ENCODE data around the gene STARD4. TPM values are rescaled to one million over a fixed set of nuclear protein-coding genes. Genes with fewer than 3 reads are reported as not detected.

The STARD4 gene
- total RNA-seq, 4 donors from 2014 or later: 2.2 to 6.4 (median 3.2) TPM

- no peak for DNase-seq (ENCODE audit: low spot score in 2 of 2)
- no peaks in the 10 kb centered on the region for H3K27me3 ChIP-seq
- 93% methylated on average over 3 of the region's 3 CpGs for WGBS
Observed at GRCh38 chr5:111528056-111528455, 15.7 kb upstream of the STARD4 start.

GRCh38 chr5:111520908-111521307 is 8.6 kb upstream of the STARD4 start:
- no peak for DNase-seq (ENCODE audit: low spot score in 2 of 2)
- Histone ChIP-seq H3K27me3 (no peaks in the 10 kb centered on the region), H3K9me3 (no peaks in the 10 kb centered on the region), H3K27ac (no peak overlapping the region), H3K36me3 (no peaks in the 10 kb centered on the region), H3K4me1 (no peaks in the 10 kb centered on the region), H3K4me3 (no peak overlapping the region)
- 78% methylated on average over 3 of the region's 3 CpGs for WGBS
- TF ChIP-seq CTCF (IDR thresholded peaks at IDR 0.05) (no peak), EP300 (IDR thresholded peaks at IDR 0.05) (no peak), POLR2A (IDR thresholded peaks at IDR 0.05) (no peak), POLR2AphosphoS5 (IDR thresholded peaks at IDR 0.05) (no peak)

More at GRCh38 chr5:111528056-111528455, 15.7 kb upstream of the STARD4 start:
- TF ChIP-seq POLR2AphosphoS5 (IDR thresholded peaks at IDR 0.05) (no peak), POLR2A (IDR thresholded peaks at IDR 0.05) (no peak), CTCF (IDR thresholded peaks at IDR 0.05) (no peak), EP300 (IDR thresholded peaks at IDR 0.05) (no peak)
- Histone ChIP-seq H3K9me3 (no peaks in the 10 kb centered on the region), H3K4me3 (no peak overlapping the region), H3K36me3 (no peaks in the 10 kb centered on the region), H3K27ac (no peak overlapping the region), H3K4me1 (peaks cover 5% of the 10 kb centered on the region)

GRCh38 chr5:111518777-111519176 is 6.4 kb upstream of the STARD4 start:
- H3K9me3 ChIP-seq: no peaks in the 10 kb centered on the region
- WGBS: 83% methylated on average over 2 of the region's 2 CpGs

GRCh38 chr5:111517853-111518501 is 5.6 kb upstream of the STARD4 start:
- Histone ChIP-seq H3K9me3 (no peaks in the 10 kb centered on the region), H3K36me3 (no peaks in the 10 kb centered on the region), H3K4me3 (no peak overlapping the region), H3K4me1 (peaks cover 5% of the 10 kb centered on the region), H3K27ac (no peak overlapping the region), H3K27me3 (no peaks in the 10 kb centered on the region)
- TF ChIP-seq POLR2A (IDR thresholded peaks at IDR 0.05): no peak
- no peak for TF ChIP-seq EP300 (IDR thresholded peaks at IDR 0.05)
- no peak for TF ChIP-seq CTCF (IDR thresholded peaks at IDR 0.05)
- no peak for TF ChIP-seq POLR2AphosphoS5 (IDR thresholded peaks at IDR 0.05)
- DNase-seq (ENCODE audit: low spot score in 2 of 2): no peak
- 91% methylated on average over 5 of the region's 5 CpGs for WGBS

More at GRCh38 chr5:111518777-111519176, 6.4 kb upstream of the STARD4 start:
- no peaks in the 10 kb centered on the region for H3K27me3 ChIP-seq
- DNase-seq (ENCODE audit: low spot score in 2 of 2): no peak
- no peaks in the 10 kb centered on the region for H3K36me3 ChIP-seq
- H3K27ac ChIP-seq: no peak overlapping the region
- no peak for TF ChIP-seq EP300 (IDR thresholded peaks at IDR 0.05)
- no peak for TF ChIP-seq POLR2AphosphoS5 (IDR thresholded peaks at IDR 0.05)
- no peak for TF ChIP-seq CTCF (IDR thresholded peaks at IDR 0.05)
- TF ChIP-seq POLR2A (IDR thresholded peaks at IDR 0.05): no peak
- H3K4me3 ChIP-seq: no peak overlapping the region
- H3K4me1 ChIP-seq: no peaks in the 10 kb centered on the region

GRCh38 chr5:111514087-111514486 is 1.8 kb upstream of the STARD4 start:
- no peaks in the 10 kb centered on the region for H3K27me3 ChIP-seq
- 88% methylated on average over 3 of the region's 3 CpGs for WGBS
- no peak overlapping the region for H3K4me3 ChIP-seq
- no peak overlapping the region for H3K27ac ChIP-seq
- H3K4me1 ChIP-seq: peaks cover 22% of the 10 kb centered on the region
- no peak for TF ChIP-seq POLR2A (IDR thresholded peaks at IDR 0.05)
- TF ChIP-seq POLR2AphosphoS5 (IDR thresholded peaks at IDR 0.05): no peak
- TF ChIP-seq CTCF (IDR thresholded peaks at IDR 0.05): no peak
- TF ChIP-seq EP300 (IDR thresholded peaks at IDR 0.05): no peak
- no peaks in the 10 kb centered on the region for H3K9me3 ChIP-seq
- DNase-seq (ENCODE audit: low spot score in 2 of 2): no peak
- no peaks in the 10 kb centered on the region for H3K36me3 ChIP-seq
